ENCODE results near the gene KRT84.
A peak's percentile ranks its signal among the peaks of the same experiment; 100 is the strongest.

KRT84 gene

DNA sequence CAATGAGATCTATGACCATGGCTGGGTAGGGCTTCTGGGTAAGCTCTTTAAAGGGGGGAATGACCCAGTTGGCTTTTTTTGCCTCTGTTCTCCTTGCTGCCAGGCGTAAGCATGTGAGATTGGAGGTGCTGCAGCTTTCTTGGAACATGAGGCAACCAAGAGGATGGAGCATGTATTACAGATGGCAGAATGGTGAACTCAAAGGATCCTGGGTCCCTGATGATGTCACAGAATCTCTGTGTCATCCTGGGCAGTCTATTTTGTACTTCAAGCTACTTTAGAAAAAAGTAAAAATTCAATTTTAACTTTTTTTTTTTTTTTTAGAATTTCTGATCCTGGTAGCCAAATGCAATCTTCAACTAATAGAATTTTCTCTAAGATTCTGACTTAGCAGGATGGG, 12.7 kb upstream of the KRT84 start:
- Histone ChIP-seq H3K36me3 (ENCODE audit: insufficient read depth, low read length) (no peaks in the 10 kb centered on the region), H2AFZ (ENCODE audit: low read length) (no peak overlapping the region), H3K4me1 (ENCODE audit: insufficient read depth, low read length, poor library complexity, severe bottlenecking) (no peaks in the 10 kb centered on the region), H3K9ac (ENCODE audit: low read depth, low read length, poor library complexity, severe bottlenecking) (no peak overlapping the region), H3K4me2 (ENCODE audit: low read depth, low read length, poor library complexity, severe bottlenecking) (no peak overlapping the region), H3K9me3 (ENCODE audit: insufficient read depth, low read depth, low read length) (no peaks in the 10 kb centered on the region), H3K9me2 (replicated peaks; ENCODE audit: low read depth, low read length) (no peaks in the 10 kb centered on the region), H4K20me1 (ENCODE audit: insufficient read depth, low read length, poor library complexity, severe bottlenecking) (no peaks in the 10 kb centered on the region), H3K79me2 (ENCODE audit: insufficient read depth, low read length) (no peaks in the 10 kb centered on the region), H3F3A (ENCODE audit: low read depth) (no peaks in the 10 kb centered on the region), H3K27me3 (ENCODE audit: insufficient read depth, low read length, poor library complexity, severe bottlenecking) (no peaks in the 10 kb centered on the region), H3K4me3 (ENCODE audit: low read length, poor library complexity, severe bottlenecking) (no peak overlapping the region)
- TF ChIP-seq, protein P1, sequence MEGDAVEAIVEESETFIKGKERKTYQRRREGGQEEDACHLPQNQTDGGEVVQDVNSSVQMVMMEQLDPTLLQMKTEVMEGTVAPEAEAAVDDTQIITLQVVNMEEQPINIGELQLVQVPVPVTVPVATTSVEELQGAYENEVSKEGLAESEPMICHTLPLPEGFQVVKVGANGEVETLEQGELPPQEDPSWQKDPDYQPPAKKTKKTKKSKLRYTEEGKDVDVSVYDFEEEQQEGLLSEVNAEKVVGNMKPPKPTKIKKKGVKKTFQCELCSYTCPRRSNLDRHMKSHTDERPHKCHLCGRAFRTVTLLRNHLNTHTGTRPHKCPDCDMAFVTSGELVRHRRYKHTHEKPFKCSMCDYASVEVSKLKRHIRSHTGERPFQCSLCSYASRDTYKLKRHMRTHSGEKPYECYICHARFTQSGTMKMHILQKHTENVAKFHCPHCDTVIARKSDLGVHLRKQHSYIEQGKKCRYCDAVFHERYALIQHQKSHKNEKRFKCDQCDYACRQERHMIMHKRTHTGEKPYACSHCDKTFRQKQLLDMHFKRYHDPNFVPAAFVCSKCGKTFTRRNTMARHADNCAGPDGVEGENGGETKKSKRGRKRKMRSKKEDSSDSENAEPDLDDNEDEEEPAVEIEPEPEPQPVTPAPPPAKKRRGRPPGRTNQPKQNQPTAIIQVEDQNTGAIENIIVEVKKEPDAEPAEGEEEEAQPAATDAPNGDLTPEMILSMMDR (conservative IDR thresholded peaks at IDR 0.05; ENCODE audit: low read length): no peak
- TF ChIP-seq EZH2phosphoT487 (IDR thresholded peaks at IDR 0.05; ENCODE audit: borderline replicate concordance): no peak

DNA sequence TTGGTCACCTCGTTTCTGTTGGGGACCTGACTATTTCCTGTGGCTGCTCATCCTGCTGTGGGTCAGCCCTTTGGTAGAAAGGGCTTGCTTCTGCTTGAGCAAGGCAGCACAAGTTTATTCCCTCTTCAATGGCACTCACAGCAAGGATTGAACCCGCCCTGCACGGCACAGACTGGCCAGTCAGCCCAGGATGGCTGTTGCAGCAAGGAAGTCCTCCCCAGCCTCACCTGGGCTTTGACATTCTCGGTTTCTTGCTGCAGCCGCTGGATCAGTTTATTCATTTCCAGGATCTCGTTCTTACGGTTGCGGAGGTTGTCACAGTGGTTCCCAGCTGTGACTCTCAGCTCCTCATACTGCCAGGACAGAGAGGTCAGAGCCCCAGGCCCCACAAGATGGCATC, 11.2 kb upstream of the KRT84 start:
- Histone ChIP-seq H3K36me3 (ENCODE audit: insufficient read depth, low read length) (no peaks in the 10 kb centered on the region), H3K27me3 (ENCODE audit: insufficient read depth, low read length, poor library complexity, severe bottlenecking) (no peaks in the 10 kb centered on the region), H3K9me3 (ENCODE audit: insufficient read depth, low read depth, low read length) (no peaks in the 10 kb centered on the region), H4K20me1 (ENCODE audit: insufficient read depth, low read length, poor library complexity, severe bottlenecking) (no peaks in the 10 kb centered on the region), H3K4me3 (ENCODE audit: low read length, poor library complexity, severe bottlenecking) (no peak overlapping the region), H3F3A (ENCODE audit: low read depth) (no peaks in the 10 kb centered on the region), H3K9ac (ENCODE audit: low read depth, low read length, poor library complexity, severe bottlenecking) (no peak overlapping the region), H3K4me2 (ENCODE audit: low read depth, low read length, poor library complexity, severe bottlenecking) (no peak overlapping the region), H3K9me2 (replicated peaks; ENCODE audit: low read depth, low read length) (no peaks in the 10 kb centered on the region), H2AFZ (ENCODE audit: low read length) (no peak overlapping the region), H3K4me1 (ENCODE audit: insufficient read depth, low read length, poor library complexity, severe bottlenecking) (no peaks in the 10 kb centered on the region), H3K79me2 (ENCODE audit: insufficient read depth, low read length) (no peaks in the 10 kb centered on the region)
- no peak for TF ChIP-seq EZH2phosphoT487 (IDR thresholded peaks at IDR 0.05; ENCODE audit: borderline replicate concordance)
- TF ChIP-seq, protein P1 (conservative IDR thresholded peaks at IDR 0.05; ENCODE audit: low read length): no peak

DNA sequence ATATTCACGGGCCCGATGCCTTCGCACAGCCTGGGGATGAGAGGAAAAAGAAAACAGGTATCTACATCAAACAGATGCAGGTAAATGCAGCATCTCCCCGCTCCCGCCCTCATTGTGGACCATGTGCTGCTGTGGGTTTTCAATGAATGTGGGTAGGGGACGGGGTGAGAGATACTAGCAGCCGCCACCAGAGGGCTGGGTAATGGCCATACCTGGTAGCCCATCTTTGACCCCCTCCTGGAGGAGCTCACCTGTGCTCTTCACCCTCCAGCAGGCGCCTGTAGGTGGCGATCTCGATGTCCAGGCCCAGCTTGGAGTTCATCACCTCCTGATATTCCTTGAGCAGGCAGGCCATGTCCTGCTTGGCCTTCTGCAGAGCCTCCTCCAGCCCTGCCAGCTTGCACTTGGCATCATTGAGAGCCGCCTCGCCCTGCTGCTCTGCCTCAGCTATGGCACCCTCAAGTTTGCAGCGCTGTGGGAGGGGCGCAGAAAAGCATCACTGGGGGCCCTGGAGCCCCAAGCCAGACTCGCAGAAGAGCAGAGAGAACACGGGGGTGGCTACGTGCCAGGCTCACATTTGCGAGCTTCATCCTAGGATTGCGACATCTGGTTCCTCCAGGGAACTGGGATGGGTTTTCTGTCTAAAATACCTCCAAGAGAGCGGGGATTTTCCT, 10.4 kb upstream of the KRT84 start:
- TF ChIP-seq, protein P1 (conservative IDR thresholded peaks at IDR 0.05; ENCODE audit: low read length): peak; percentile 61
- no peak for TF ChIP-seq EZH2phosphoT487 (IDR thresholded peaks at IDR 0.05; ENCODE audit: borderline replicate concordance)
- no peaks in the 10 kb centered on the region for H3F3A ChIP-seq (ENCODE audit: low read depth)
- no peaks in the 10 kb centered on the region for H4K20me1 ChIP-seq (ENCODE audit: insufficient read depth, low read length, poor library complexity, severe bottlenecking)
- no peaks in the 10 kb centered on the region for H3K79me2 ChIP-seq (ENCODE audit: insufficient read depth, low read length)
- H3K9me2 ChIP-seq (replicated peaks; ENCODE audit: low read depth, low read length): no peaks in the 10 kb centered on the region
- H3K4me2 ChIP-seq (ENCODE audit: low read depth, low read length, poor library complexity, severe bottlenecking): no peak overlapping the region
- H3K9me3 ChIP-seq (ENCODE audit: insufficient read depth, low read depth, low read length): no peaks in the 10 kb centered on the region
- H2AFZ ChIP-seq (ENCODE audit: low read length): no peak overlapping the region
- no peak overlapping the region for H3K9ac ChIP-seq (ENCODE audit: low read depth, low read length, poor library complexity, severe bottlenecking)
- H3K4me3 ChIP-seq (ENCODE audit: low read length, poor library complexity, severe bottlenecking): no peak overlapping the region
- no peaks in the 10 kb centered on the region for H3K4me1 ChIP-seq (ENCODE audit: insufficient read depth, low read length, poor library complexity, severe bottlenecking)
- H3K36me3 ChIP-seq (ENCODE audit: insufficient read depth, low read length): no peaks in the 10 kb centered on the region
- H3K27me3 ChIP-seq (ENCODE audit: insufficient read depth, low read length, poor library complexity, severe bottlenecking): no peaks in the 10 kb centered on the region
